ENCODE measurements around the gene ABCD1. TPM values are rescaled to one million over a fixed set of nuclear protein-coding genes. Genes with fewer than 3 reads are reported as not detected.

The ABCD1 gene
- total and polyA plus RNA-seq, 4 donors, result 4.0 to 10.8 (median 7.6) TPM

- no peak for TF ChIP-seq SP1 (IDR thresholded peaks at IDR 0.05)
- no peak for TF ChIP-seq FOXA1 (IDR thresholded peaks at IDR 0.05)
- no peak for TF ChIP-seq HNF4A (conservative IDR thresholded peaks at IDR 0.05)
- TF ChIP-seq FOXA2 (IDR thresholded peaks at IDR 0.05), result no peak
- TF ChIP-seq RXRA (IDR thresholded peaks at IDR 0.05), result no peak
- no peak for TF ChIP-seq RAD21 (IDR thresholded peaks at IDR 0.05)
- no peak for TF ChIP-seq GABPA (IDR thresholded peaks at IDR 0.05 in 1 of 2, conservative IDR thresholded peaks at IDR 0.05 in 1 of 2)
Measured at GRCh38 chrX:153709726-153710674, 14.7 kb upstream of the ABCD1 start (continued).

GRCh38 chrX:153714256-153714655 is 10.4 kb upstream of the ABCD1 start:
- 88% methylated on average over 3 of the region's 3 CpGs for WGBS
- no peaks in the 10 kb centered on the region for H3K27me3 ChIP-seq (ENCODE audit: control insufficient read depth in 4 of 4, insufficient read depth in 4 of 4, low read length in 3 of 4)
- H3K4me3 ChIP-seq (ENCODE audit: low read depth in 1 of 3, low read length in 3 of 3), result no peak overlapping the region
- no peak overlapping the region for H3K9ac ChIP-seq (ENCODE audit: low read depth in 1 of 2, low read length in 2 of 2)
- H3K36me3 ChIP-seq (ENCODE audit: control insufficient read depth in 4 of 4, insufficient read depth in 3 of 4, low read depth in 1 of 4, low read length in 3 of 4), result peaks cover 7 to 43% (median 20%) of the 10 kb centered on the region in 4 donors
- no peaks in the 10 kb centered on the region for H3K4me1 ChIP-seq (ENCODE audit: control insufficient read depth in 4 of 4, insufficient read depth in 4 of 4, low read length in 3 of 4)
- no peak for DNase-seq (ENCODE audit: low spot score)
- no peak for TF ChIP-seq FOXA1 (IDR thresholded peaks at IDR 0.05)
- TF ChIP-seq FOXA2 (IDR thresholded peaks at IDR 0.05), result no peak
- no peak for TF ChIP-seq ZBTB33 (IDR thresholded peaks at IDR 0.05)
- TF ChIP-seq CTCF (IDR thresholded peaks at IDR 0.05; ENCODE audit: low read depth, low read length, missing input control), result no peak
- no peak for TF ChIP-seq REST (IDR thresholded peaks at IDR 0.05)
- TF ChIP-seq MAX (IDR thresholded peaks at IDR 0.05), result no peak
- no peak for TF ChIP-seq NR2F2 (IDR thresholded peaks at IDR 0.05)
- TF ChIP-seq YY1 (IDR thresholded peaks at IDR 0.05), result no peak
- no peak for TF ChIP-seq HNF4A (conservative IDR thresholded peaks at IDR 0.05)
- no peak for TF ChIP-seq RAD21 (IDR thresholded peaks at IDR 0.05)
- no peak for TF ChIP-seq GABPA (IDR thresholded peaks at IDR 0.05 in 1 of 2, conservative IDR thresholded peaks at IDR 0.05 in 1 of 2)
- no peak for TF ChIP-seq JUND (IDR thresholded peaks at IDR 0.05)
- no peak for TF ChIP-seq TAF1 (conservative IDR thresholded peaks at IDR 0.05)
- TF ChIP-seq HNF4G (IDR thresholded peaks at IDR 0.05), result no peak
- no peak for TF ChIP-seq RXRA (IDR thresholded peaks at IDR 0.05)
- TF ChIP-seq SP1 (IDR thresholded peaks at IDR 0.05), result no peak
- no peak for TF ChIP-seq EGR1 (IDR thresholded peaks at IDR 0.05; ENCODE audit: low read depth in 2 of 2)
- TF ChIP-seq ATF3 (IDR thresholded peaks at IDR 0.05), result no peak
- no peaks in the 10 kb centered on the region for H3K9me3 ChIP-seq (ENCODE audit: control insufficient read depth in 4 of 4, low read length in 3 of 4)
- no peak overlapping the region for H3K27ac ChIP-seq (ENCODE audit: low read depth in 1 of 2, low read length in 2 of 2)

Data from liver (tissue), 9 donors.